ENCODE data around the gene CACNA1C.

DNA sequence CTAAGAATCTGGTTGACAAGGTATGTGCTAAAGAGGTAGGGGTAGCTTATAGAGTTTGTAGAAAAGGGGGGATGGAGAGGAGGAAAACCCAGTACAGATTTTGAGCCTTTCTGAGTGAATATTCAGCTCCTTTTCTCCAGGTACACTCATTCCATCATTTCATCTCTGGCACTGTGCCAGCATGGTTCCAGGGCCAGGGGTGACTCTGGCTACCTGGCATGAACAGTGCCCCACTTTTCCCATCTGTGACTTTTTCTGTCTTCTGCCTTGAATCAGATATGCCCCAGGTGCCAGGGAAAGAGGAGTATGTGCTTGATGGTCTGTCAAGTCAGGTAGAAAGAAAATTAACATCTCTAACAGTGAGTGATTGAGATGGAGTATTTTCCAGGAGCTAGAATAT, 175.7 kb downstream of the CACNA1C start:
- TF ChIP-seq, protein P1, sequence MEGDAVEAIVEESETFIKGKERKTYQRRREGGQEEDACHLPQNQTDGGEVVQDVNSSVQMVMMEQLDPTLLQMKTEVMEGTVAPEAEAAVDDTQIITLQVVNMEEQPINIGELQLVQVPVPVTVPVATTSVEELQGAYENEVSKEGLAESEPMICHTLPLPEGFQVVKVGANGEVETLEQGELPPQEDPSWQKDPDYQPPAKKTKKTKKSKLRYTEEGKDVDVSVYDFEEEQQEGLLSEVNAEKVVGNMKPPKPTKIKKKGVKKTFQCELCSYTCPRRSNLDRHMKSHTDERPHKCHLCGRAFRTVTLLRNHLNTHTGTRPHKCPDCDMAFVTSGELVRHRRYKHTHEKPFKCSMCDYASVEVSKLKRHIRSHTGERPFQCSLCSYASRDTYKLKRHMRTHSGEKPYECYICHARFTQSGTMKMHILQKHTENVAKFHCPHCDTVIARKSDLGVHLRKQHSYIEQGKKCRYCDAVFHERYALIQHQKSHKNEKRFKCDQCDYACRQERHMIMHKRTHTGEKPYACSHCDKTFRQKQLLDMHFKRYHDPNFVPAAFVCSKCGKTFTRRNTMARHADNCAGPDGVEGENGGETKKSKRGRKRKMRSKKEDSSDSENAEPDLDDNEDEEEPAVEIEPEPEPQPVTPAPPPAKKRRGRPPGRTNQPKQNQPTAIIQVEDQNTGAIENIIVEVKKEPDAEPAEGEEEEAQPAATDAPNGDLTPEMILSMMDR (IDR thresholded peaks at IDR 0.05): no peak
- no peak for TF ChIP-seq POLR2A (IDR thresholded peaks at IDR 0.05)
